Dedifferentiated amniotic fluid mesenchymal stem cell (primary cell): Measurements from ENCODE around the gene PLA2G4D.

Experiments used
- DNase-seq: peaks from one replicate; pipeline ENCODE4 v3.0.0-alpha.2; 2016; ENCODE audit errors: extremely low spot score

Gene PLA2G4D

GRCh38 chr15:42021593-42021992 is 72.8 kb downstream of the PLA2G4D start:
- no peak for DNase-seq

- no peak for DNase-seq
Observed at GRCh38 chr15:42020713-42021273, 73.6 kb downstream of the PLA2G4D start, which contains the start of gene PLA2G4E. PLA2G4E (minus strand) TSS chr15:42021042; CDS start chr15:42021030, 12 bp downstream.

- DNase-seq = no peak
Observed at GRCh38 chr15:42018306-42019224, 75.8 kb downstream of the PLA2G4D start.
